ENCODE data around the gene NDUFS7. TPM values are rescaled to one million over a fixed set of nuclear protein-coding genes. Genes with fewer than 3 reads are reported as not detected.

The NDUFS7 gene
- polyA plus RNA-seq, 2 of the 4 experiments (the other 2 are of a cell fraction): 19.3 to 68.9 TPM

GRCh38 chr19:1360126-1360817 lies 23.4 kb upstream of the NDUFS7 start:
- peaks cover 18% of the 10 kb centered on the region; the same call in 2 of the 3 replicates for H3K4me1 ChIP-seq
- DNase-seq (ENCODE audit: low read depth in 1 of 2, low spot score in 1 of 2) (no peak), FAIRE-seq (no peak), ATAC-seq (no peak)
- POLR2A ChIA-PET: no interaction called here
- 91% methylated on average over 21 of the region's 30 CpGs for WGBS (ENCODE audit: missing lambda C conversion rate)
- TF ChIP-seq JUN (IDR thresholded peaks at IDR 0.05) (no peak), USF2 (IDR thresholded peaks at IDR 0.05) (no peak), E2F6 (IDR thresholded peaks at IDR 0.05; ENCODE audit: borderline replicate concordance, low read depth) (no peak), PHF8 (IDR thresholded peaks at IDR 0.05; ENCODE audit: borderline replicate concordance, low read depth) (no peak), EHF (CRISPR knock-in tag; IDR thresholded peaks at IDR 0.05) (no peak), FOSB (CRISPR knock-in tag; IDR thresholded peaks at IDR 0.05) (no peak), CTCF (IDR thresholded peaks at IDR 0.05) (no peak), SMC3 (IDR thresholded peaks at IDR 0.05) (no peak), CHD4 (IDR thresholded peaks at IDR 0.05; ENCODE audit: borderline replicate concordance) (no peak), NPAS2 (CRISPR knock-in tag; IDR thresholded peaks at IDR 0.05; ENCODE audit: borderline replicate concordance) (no peak), NR3C1 (IDR thresholded peaks at IDR 0.05) (no peak), SREBF2 (IDR thresholded peaks at IDR 0.05) (no peak), ATOH8 (CRISPR knock-in tag; IDR thresholded peaks at IDR 0.05; ENCODE audit: low read depth) (no peak), RCOR1 (IDR thresholded peaks at IDR 0.05; ENCODE audit: low read depth, low read length) (no peak), ELK1 (IDR thresholded peaks at IDR 0.05; ENCODE audit: low read depth, low read length) (no peak), FOSL2 (IDR thresholded peaks at IDR 0.05) (no peak), FOSL2 (CRISPR knock-in tag; IDR thresholded peaks at IDR 0.05) (no peak), POLR2AphosphoS2 (conservative IDR thresholded peaks at IDR 0.05; ENCODE audit: low read length) (no peak), BHLHE40 (IDR thresholded peaks at IDR 0.05; ENCODE audit: low read depth, low read length) (no peak)
- no peak overlapping the region for H3K4me2 ChIP-seq
- CTCF ChIA-PET: interaction anchor here (0.6 to 2.4 kb wide), 4 partner anchors 12 to 81 kb away, joined by 3 to 10 read pairs (median 4); partner anchors contain the start of gene NDUFS7
- no peak overlapping the region for H3K27ac ChIP-seq
- H3K9me3 ChIP-seq: no peaks in the 10 kb centered on the region
- H3K4me3 ChIP-seq: no peak overlapping the region

- no peak overlapping the region for H3K27ac ChIP-seq
- ChIA-PET POLR2A (no interaction called here), CTCF (interaction anchor here (1.3 to 2.4 kb wide), 2 partner anchors 11 to 82 kb away, joined by 3 to 10 read pairs; no protein-coding TSS in a partner anchor)
- ATAC-seq (no peak), FAIRE-seq (no peak), DNase-seq (ENCODE audit: low read depth in 1 of 2, low spot score in 1 of 2) (no peak)
- H3K4me3 ChIP-seq: no peak overlapping the region
- no peak overlapping the region for H3K4me2 ChIP-seq
- peaks cover 14% of the 10 kb centered on the region; the same call in 2 of the 3 replicates for H3K4me1 ChIP-seq
- WGBS (ENCODE audit: missing lambda C conversion rate): 88% methylated on average over 24 of the region's 31 CpGs
- TF ChIP-seq ELK1 (IDR thresholded peaks at IDR 0.05; ENCODE audit: low read depth, low read length) (no peak), PBX3 (IDR thresholded peaks at IDR 0.05) (no peak), NPAS2 (CRISPR knock-in tag; IDR thresholded peaks at IDR 0.05; ENCODE audit: borderline replicate concordance) (no peak)
- H3K9me3 ChIP-seq: no peaks in the 10 kb centered on the region
These were observed 22.8 kb upstream of the NDUFS7 start for GRCh38 chr19:1360818-1361461.

Measured in A549 (cell line).